T follicular helper cell (primary cell): ENCODE measurements around the gene UGT1A9.

Source experiments
- DNase-seq: peaks from one replicate; pipeline ENCODE4 v3.0.0-alpha.2; 2020; ENCODE audit warnings: low read depth

The UGT1A9 gene

GRCh38 chr2:233817361-233817911, 145.7 kb downstream of the UGT1A9 start:
- no peak for DNase-seq

GRCh38 chr2:233817995-233818638, 146.4 kb downstream of the UGT1A9 start:
- DNase-seq, result no peak

GRCh38 chr2:233818639-233819621, 147.2 kb downstream of the UGT1A9 start:
- no peak for DNase-seq

DNA sequence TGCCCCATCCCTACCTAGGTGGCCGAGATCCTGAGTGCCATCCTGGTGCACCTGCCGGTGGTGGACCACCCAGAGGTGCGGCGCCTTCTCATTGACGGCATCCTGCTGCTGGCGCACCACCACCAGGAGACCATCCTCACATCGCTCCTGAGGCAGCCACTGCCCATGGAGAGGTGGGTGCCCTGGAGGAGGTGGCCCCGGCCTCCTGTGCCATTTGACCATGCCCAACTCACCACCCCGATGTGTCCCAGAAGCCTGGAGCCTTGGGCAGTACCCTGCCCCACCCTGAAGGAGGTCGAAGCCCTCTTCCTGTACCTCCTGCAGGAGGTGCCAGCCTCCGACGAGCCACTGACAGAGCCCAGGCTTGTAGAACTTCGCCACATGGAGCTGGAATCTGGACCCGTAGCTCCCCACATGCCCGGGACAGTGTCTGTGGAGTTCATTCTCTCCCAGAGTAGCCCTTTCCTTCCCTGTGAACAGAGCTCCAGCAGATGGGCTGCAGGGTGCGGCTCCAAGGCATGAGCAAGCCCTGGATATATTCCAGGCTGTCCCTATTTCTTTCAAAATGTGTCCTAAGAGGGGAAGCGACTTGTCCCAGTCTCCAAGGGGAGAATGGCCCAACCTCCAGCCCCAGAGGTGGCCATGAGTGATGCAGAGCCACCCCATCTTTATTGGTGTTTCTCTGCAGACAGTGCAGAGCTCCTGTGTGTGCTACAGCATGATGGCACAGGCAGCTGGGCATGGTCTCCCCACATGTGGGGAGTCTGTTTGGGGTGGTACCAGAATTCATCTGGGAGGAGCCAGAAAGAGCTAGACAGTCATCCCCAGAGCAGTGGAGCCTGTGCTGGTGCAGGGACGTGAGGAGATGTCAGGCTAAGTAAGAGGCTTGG, 148.4 kb downstream of the UGT1A9 start:
- no peak for DNase-seq

DNA sequence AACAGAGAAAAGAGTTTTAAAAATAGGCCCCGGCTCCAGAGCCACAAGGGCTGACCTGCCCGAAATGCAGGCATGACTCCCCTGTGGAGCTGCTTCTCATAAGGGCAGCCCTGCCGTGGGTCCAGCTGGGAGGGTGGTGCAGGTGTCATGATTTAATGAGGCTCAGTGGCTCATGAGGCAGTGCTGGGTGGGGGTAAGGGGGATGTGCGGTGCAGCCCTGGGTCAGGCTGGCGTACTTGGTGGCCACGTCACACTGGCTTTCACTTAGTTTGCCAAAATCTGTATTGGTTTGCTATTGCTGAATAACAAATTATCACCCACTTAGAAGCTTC, 149.0 kb downstream of the UGT1A9 start:
- DNase-seq, result no peak

DNA sequence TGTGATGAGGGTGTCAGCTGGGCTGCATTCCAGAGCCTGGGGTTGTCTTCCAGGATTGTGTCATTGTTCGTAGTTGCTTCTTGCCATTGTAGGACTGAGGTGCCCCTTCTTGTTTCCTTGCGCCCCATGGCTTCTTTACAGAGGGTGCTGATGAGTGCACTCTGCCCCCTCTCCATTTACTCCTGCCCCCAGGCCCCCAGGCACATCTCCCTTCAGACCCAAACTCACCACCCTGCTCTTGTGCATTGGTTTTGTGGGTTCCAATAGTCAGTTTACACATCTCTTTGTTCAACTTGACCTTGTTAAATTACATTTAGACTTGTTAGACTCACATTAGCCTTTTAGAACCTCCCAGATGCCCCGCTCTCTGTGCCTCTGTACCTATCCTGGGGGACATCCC, 149.5 kb downstream of the UGT1A9 start:
- DNase-seq, result no peak

DNA sequence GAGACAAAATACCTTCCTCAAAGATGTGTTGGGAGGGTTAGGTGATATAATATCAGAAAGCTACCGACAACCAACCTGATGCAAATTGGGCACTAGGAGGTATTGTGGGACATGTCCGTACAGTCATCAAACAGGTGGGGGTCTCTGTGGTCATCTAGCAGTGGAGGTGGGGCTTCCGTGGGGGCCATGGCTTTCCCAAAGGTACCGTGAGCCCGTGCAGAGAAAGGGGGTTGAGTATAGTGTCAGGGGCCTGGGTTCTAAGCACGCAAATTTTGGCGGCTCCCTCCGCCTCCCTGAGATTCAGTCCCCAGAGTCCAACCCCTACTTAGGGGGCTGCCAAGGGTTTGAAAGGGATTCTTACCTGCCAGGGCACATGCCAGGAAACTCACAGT, 150.0 kb downstream of the UGT1A9 start:
- DNase-seq, result no peak

- DNase-seq, result no peak
Measured at GRCh38 chr2:233822101-233822771, 150.5 kb downstream of the UGT1A9 start.
